ENCODE data around the gene SRPK2. TPM values are rescaled to one million over a fixed set of nuclear protein-coding genes. Genes with fewer than 3 reads are reported as not detected.

SRPK2 gene
- total RNA-seq, 1 donor from 2014 or later: 70.5 TPM

DNA sequence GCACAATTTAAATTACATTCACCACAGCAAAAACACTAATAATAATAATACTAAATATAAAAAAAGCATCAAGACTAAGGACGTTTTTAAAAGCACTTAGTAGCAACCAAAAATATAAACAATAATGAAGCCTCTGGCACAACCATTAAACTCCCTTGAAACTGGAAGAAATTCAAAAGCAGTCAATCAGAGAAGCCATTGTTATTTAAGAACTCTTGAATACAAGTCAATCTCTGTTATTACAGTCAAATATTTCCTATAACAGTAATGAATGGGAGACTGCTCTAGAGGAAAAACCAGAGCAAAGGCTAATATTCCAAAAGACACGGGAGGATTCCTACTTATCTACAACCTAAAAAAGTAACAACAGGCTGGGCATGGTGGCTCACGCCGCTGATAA is 210.5 kb downstream of the SRPK2 start:
- DNase-seq (ENCODE audit: low spot score): no peak
- H3K4me1 Mint-ChIP-seq (ENCODE audit: unreplicated experiment): no peaks in the 10 kb centered on the region
- no peaks in the 10 kb centered on the region for H3K27me3 Mint-ChIP-seq (ENCODE audit: unreplicated experiment)
- no peaks in the 10 kb centered on the region for H3K9me3 Mint-ChIP-seq (ENCODE audit: unreplicated experiment)
- no peak overlapping the region for H3K4me3 Mint-ChIP-seq (ENCODE audit: unreplicated experiment)
- no peak for TF ChIP-seq CTCF (IDR thresholded peaks at IDR 0.05; ENCODE audit: unreplicated experiment)
- H3K27ac Mint-ChIP-seq (ENCODE audit: unreplicated experiment): no peak overlapping the region
- peaks cover 6% of the 10 kb centered on the region for H3K36me3 Mint-ChIP-seq (ENCODE audit: low read depth, unreplicated experiment)

GRCh38 chr7:105177026-105177425 is 211.7 kb downstream of the SRPK2 start:
- DNase-seq (ENCODE audit: low spot score): no peak
- peaks cover 6% of the 10 kb centered on the region for H3K36me3 Mint-ChIP-seq (ENCODE audit: low read depth, unreplicated experiment)
- H3K27ac Mint-ChIP-seq (ENCODE audit: unreplicated experiment): no peak overlapping the region
- no peak overlapping the region for H3K4me3 Mint-ChIP-seq (ENCODE audit: unreplicated experiment)
- H3K4me1 Mint-ChIP-seq (ENCODE audit: unreplicated experiment): no peaks in the 10 kb centered on the region
- H3K9me3 Mint-ChIP-seq (ENCODE audit: unreplicated experiment): no peaks in the 10 kb centered on the region
- H3K27me3 Mint-ChIP-seq (ENCODE audit: unreplicated experiment): no peaks in the 10 kb centered on the region
- no peak for TF ChIP-seq CTCF (IDR thresholded peaks at IDR 0.05; ENCODE audit: unreplicated experiment)

DNA sequence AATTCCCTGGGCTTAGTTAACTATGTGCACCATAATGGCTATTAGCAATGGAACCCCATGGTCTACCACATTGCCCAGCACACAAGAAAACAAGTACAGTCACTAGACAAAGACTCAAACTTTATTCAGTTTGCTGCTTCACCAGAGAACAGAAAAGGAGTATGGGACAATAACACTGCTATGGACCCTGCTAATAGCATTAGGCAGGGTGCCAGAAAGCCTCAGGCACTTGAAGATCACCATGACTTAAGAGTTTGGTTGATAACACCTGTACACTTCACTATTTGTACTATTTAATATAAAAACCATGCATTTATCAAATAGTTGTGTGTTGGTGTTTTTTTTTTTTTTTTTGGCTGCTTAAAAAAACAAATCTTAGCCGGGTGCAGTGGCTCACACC is 215.1 kb downstream of the SRPK2 start:
- no peak overlapping the region for H3K27ac Mint-ChIP-seq (ENCODE audit: unreplicated experiment)
- DNase-seq (ENCODE audit: low spot score): no peak
- no peak overlapping the region for H3K4me3 Mint-ChIP-seq (ENCODE audit: unreplicated experiment)
- no peaks in the 10 kb centered on the region for H3K36me3 Mint-ChIP-seq (ENCODE audit: low read depth, unreplicated experiment)
- TF ChIP-seq CTCF (IDR thresholded peaks at IDR 0.05; ENCODE audit: unreplicated experiment): no peak
- H3K9me3 Mint-ChIP-seq (ENCODE audit: unreplicated experiment): no peaks in the 10 kb centered on the region
- H3K27me3 Mint-ChIP-seq (ENCODE audit: unreplicated experiment): no peaks in the 10 kb centered on the region
- no peaks in the 10 kb centered on the region for H3K4me1 Mint-ChIP-seq (ENCODE audit: unreplicated experiment)

GRCh38 chr7:105164751-105165150 is 224.0 kb downstream of the SRPK2 start:
- no peak overlapping the region for H3K4me3 Mint-ChIP-seq (ENCODE audit: unreplicated experiment)
- H3K36me3 Mint-ChIP-seq (ENCODE audit: low read depth, unreplicated experiment): peaks cover 33% of the 10 kb centered on the region
- no peaks in the 10 kb centered on the region for H3K9me3 Mint-ChIP-seq (ENCODE audit: unreplicated experiment)
- no peak overlapping the region for H3K27ac Mint-ChIP-seq (ENCODE audit: unreplicated experiment)
- no peak for TF ChIP-seq CTCF (IDR thresholded peaks at IDR 0.05; ENCODE audit: unreplicated experiment)
- H3K27me3 Mint-ChIP-seq (ENCODE audit: unreplicated experiment): peaks cover 6% of the 10 kb centered on the region
- no peak for DNase-seq (ENCODE audit: low spot score)
- H3K4me1 Mint-ChIP-seq (ENCODE audit: unreplicated experiment): no peaks in the 10 kb centered on the region

- DNase-seq (ENCODE audit: low spot score): no peak
- Mint-ChIP-seq H3K4me3 (ENCODE audit: unreplicated experiment) (no peak overlapping the region), H3K27ac (ENCODE audit: unreplicated experiment) (no peak overlapping the region), H3K27me3 (ENCODE audit: unreplicated experiment) (peaks cover 6% of the 10 kb centered on the region), H3K36me3 (ENCODE audit: low read depth, unreplicated experiment) (peaks cover 33% of the 10 kb centered on the region), H3K4me1 (ENCODE audit: unreplicated experiment) (no peaks in the 10 kb centered on the region), H3K9me3 (ENCODE audit: unreplicated experiment) (no peaks in the 10 kb centered on the region)
- TF ChIP-seq CTCF (IDR thresholded peaks at IDR 0.05; ENCODE audit: unreplicated experiment): no peak
Measured at GRCh38 chr7:105163718-105164117, 225.0 kb downstream of the SRPK2 start.

Measured in endothelial cell (in vitro differentiated cells).